GM03348 (cell line): ENCODE results near the gene VENTX.
A peak's percentile ranks its signal among the peaks of the same experiment; 100 is the strongest.

ENCODE experiments used
- DNase-seq: peaks from one replicate; pipeline ENCODE4 v3.0.0; 2012; ENCODE audit warnings: low spot score

The VENTX gene

GRCh38 chr10:133272301-133272963 is 34.8 kb downstream of the VENTX start:
- DNase-seq, result no peak

- no peak for DNase-seq
Observed at GRCh38 chr10:133272964-133273420, 35.3 kb downstream of the VENTX start.

GRCh38 chr10:133273534-133274143 is 36.0 kb downstream of the VENTX start:
- no peak for DNase-seq

GRCh38 chr10:133274751-133275683 is 37.4 kb downstream of the VENTX start:
- DNase-seq, result no peak

GRCh38 chr10:133275684-133276092 is 38.0 kb downstream of the VENTX start:
- no peak for DNase-seq

GRCh38 chr10:133276100-133276434 is 38.4 kb downstream of the VENTX start:
- no peak for DNase-seq

GRCh38 chr10:133276435-133277201 is 39.0 kb downstream of the VENTX start, which contains the start of gene ADAM8:
ADAM8 (minus strand) TSS chr10:133276868; CDS start chr10:133276817, 51 bp downstream.
- peak; percentile 62 for DNase-seq

GRCh38 chr10:133277277-133277992 is 39.8 kb downstream of the VENTX start:
- no peak for DNase-seq

- DNase-seq, result no peak
Observed at GRCh38 chr10:133277993-133278576, 40.4 kb downstream of the VENTX start.

GRCh38 chr10:133278577-133279265 is 41.1 kb downstream of the VENTX start:
- DNase-seq, result no peak

- DNase-seq, result no peak
Observed at GRCh38 chr10:133279326-133280226, 41.9 kb downstream of the VENTX start.

- no peak for DNase-seq
Observed at GRCh38 chr10:133280391-133281059, 42.9 kb downstream of the VENTX start.

GRCh38 chr10:133281084-133281483 is 43.4 kb downstream of the VENTX start:
- DNase-seq, result no peak

- no peak for DNase-seq
Observed at GRCh38 chr10:133281628-133282372, 44.1 kb downstream of the VENTX start.

GRCh38 chr10:133282846-133283390 is 45.3 kb downstream of the VENTX start:
- DNase-seq, result no peak

GRCh38 chr10:133283931-133284330 is 46.3 kb downstream of the VENTX start:
- no peak for DNase-seq

GRCh38 chr10:133285217-133285616 is 47.6 kb downstream of the VENTX start:
- no peak for DNase-seq

GRCh38 chr10:133286366-133286765 is 48.7 kb downstream of the VENTX start:
- DNase-seq, result no peak
